ENCODE measurements around the gene XAGE5. TPM values are rescaled to one million over a fixed set of nuclear protein-coding genes. Genes with fewer than 3 reads are reported as not detected.
"Not testable (repeated sequence)": the region's sequence is repeated elsewhere in the genome, so short reads cannot be mapped to it uniquely, and the experiment has no call there.

The XAGE5 gene
- total RNA-seq (2014; rRNA removed; shearing (Covaris generic)) (not detected in 2 replicates), polyA plus RNA-seq (2016; fragmentation: Nextera tagmentation; extraction: Ambion mirVana) (not detected in 2 replicates)

- Histone ChIP-seq H4K20me1 (ENCODE audit: insufficient read depth) (no peaks in the 10 kb centered on the region), H3F3A (ENCODE audit: insufficient read depth) (no peaks in the 10 kb centered on the region), H3K9me2 (ENCODE audit: insufficient read depth) (no peaks in the 10 kb centered on the region), H3K27ac (no peak within 1 kb of the TSS), H3K27me3 (replicated peaks; ENCODE audit: insufficient read depth) (no peaks in the 10 kb centered on the region), H3K9ac (no peak within 1 kb of the TSS), H3K4me1 (ENCODE audit: insufficient read depth) (no peaks in the 10 kb centered on the region), H3K4me3 (no peak within 1 kb of the TSS), H3K4me2 (ENCODE audit: unreplicated experiment) (no peak within 1 kb of the TSS), H3K79me2 (ENCODE audit: insufficient read depth) (no peaks in the 10 kb centered on the region), H3K36me3 (ENCODE audit: low read depth) (no peaks in the 10 kb centered on the region), H2AFZ (no peak within 1 kb of the TSS), H3K9me3 (ENCODE audit: low read depth) (no peaks in the 10 kb centered on the region)
- in situ Hi-C loops (cut with MboI) = no loop called here
- 63 to 66% methylated on average over 15 to 25 of the region's 25 CpGs for WGBS, 2 experiments (ENCODE audit: low coverage in 1 of 2, low lambda C conversion rate in 2 of 2, missing lambda C conversion rate in 2 of 2)
- no peak for TF ChIP-seq EZH2phosphoT487 (IDR thresholded peaks at IDR 0.05; ENCODE audit: insufficient read depth, low read depth)
- no peak for TF ChIP-seq EZH2 (IDR thresholded peaks at IDR 0.05; ENCODE audit: insufficient read depth, poor library complexity, severe bottlenecking)
- no peak for DNase-seq
These were observed at the start of gene XAGE5 for GRCh38 chrX:52811065-52811625. XAGE5 (plus strand) TSS chrX:52811287; CDS start chrX:52812567, 1,280 bp downstream.

- H3K27ac ChIP-seq; H4K20me1 ChIP-seq (ENCODE audit: insufficient read depth); H3K9me2 ChIP-seq (ENCODE audit: insufficient read depth); H3K4me3 ChIP-seq; H3K27me3 ChIP-seq (replicated peaks; ENCODE audit: insufficient read depth); H3K4me2 ChIP-seq (ENCODE audit: unreplicated experiment); H3K36me3 ChIP-seq (ENCODE audit: low read depth); H3F3A ChIP-seq (ENCODE audit: insufficient read depth); H3K4me1 ChIP-seq (ENCODE audit: insufficient read depth); H3K9ac ChIP-seq; DNase-seq; H2AFZ ChIP-seq; H3K79me2 ChIP-seq (ENCODE audit: insufficient read depth); H3K9me3 ChIP-seq (ENCODE audit: low read depth); in situ Hi-C loops (cut with MboI): not testable (repeated sequence)
- 15 to 50% methylated on average over 2 to 3 of the region's 5 CpGs for WGBS, 2 experiments (ENCODE audit: low coverage in 1 of 2, low lambda C conversion rate in 2 of 2, missing lambda C conversion rate in 2 of 2)
These were observed 45.1 kb upstream of the XAGE5 start for GRCh38 chrX:52765983-52766382.

GRCh38 chrX:52773504-52773903 is 37.6 kb upstream of the XAGE5 start:
- H3K36me3 ChIP-seq (ENCODE audit: low read depth); H3K4me3 ChIP-seq; H3K27me3 ChIP-seq (replicated peaks; ENCODE audit: insufficient read depth); H3K9me2 ChIP-seq (ENCODE audit: insufficient read depth); DNase-seq; in situ Hi-C loops (cut with MboI); H4K20me1 ChIP-seq (ENCODE audit: insufficient read depth); H3K9me3 ChIP-seq (ENCODE audit: low read depth); H3K79me2 ChIP-seq (ENCODE audit: insufficient read depth); H3F3A ChIP-seq (ENCODE audit: insufficient read depth); H3K4me2 ChIP-seq (ENCODE audit: unreplicated experiment); H3K4me1 ChIP-seq (ENCODE audit: insufficient read depth); H2AFZ ChIP-seq; H3K9ac ChIP-seq; H3K27ac ChIP-seq: not testable (repeated sequence)
- 47 to 55% methylated on average over 9 to 10 of the region's 11 CpGs for WGBS, 2 experiments (ENCODE audit: low coverage in 1 of 2, low lambda C conversion rate in 2 of 2, missing lambda C conversion rate in 2 of 2)

GRCh38 chrX:52797327-52797726 is 13.8 kb upstream of the XAGE5 start, which contains the start of gene SPANXN5:
SPANXN5 (minus strand) TSS chrX:52797427; CDS start chrX:52797348, 79 bp downstream.
- in situ Hi-C loops (cut with MboI); H3F3A ChIP-seq (ENCODE audit: insufficient read depth); H3K9ac ChIP-seq; H3K79me2 ChIP-seq (ENCODE audit: insufficient read depth); H3K36me3 ChIP-seq (ENCODE audit: low read depth); H2AFZ ChIP-seq; H3K4me2 ChIP-seq (ENCODE audit: unreplicated experiment); H4K20me1 ChIP-seq (ENCODE audit: insufficient read depth); H3K9me2 ChIP-seq (ENCODE audit: insufficient read depth); H3K4me1 ChIP-seq (ENCODE audit: insufficient read depth); DNase-seq; H3K27me3 ChIP-seq (replicated peaks; ENCODE audit: insufficient read depth); H3K27ac ChIP-seq; H3K9me3 ChIP-seq (ENCODE audit: low read depth); H3K4me3 ChIP-seq: not testable (repeated sequence)
- 67% methylated on average over 2 of the region's 2 CpGs; no CpG with 5 or more reads in 1 of the 2 experiments for WGBS, 2 experiments (ENCODE audit: low coverage in 1 of 2, low lambda C conversion rate in 2 of 2, missing lambda C conversion rate in 2 of 2)

GRCh38 chrX:52804876-52805275 is 6.2 kb upstream of the XAGE5 start:
- H3K79me2 ChIP-seq (ENCODE audit: insufficient read depth); H3F3A ChIP-seq (ENCODE audit: insufficient read depth); in situ Hi-C loops (cut with MboI); H3K9me3 ChIP-seq (ENCODE audit: low read depth); H3K4me1 ChIP-seq (ENCODE audit: insufficient read depth); H3K27ac ChIP-seq; DNase-seq; H3K4me2 ChIP-seq (ENCODE audit: unreplicated experiment); H3K27me3 ChIP-seq (replicated peaks; ENCODE audit: insufficient read depth); H3K4me3 ChIP-seq; H3K9me2 ChIP-seq (ENCODE audit: insufficient read depth); H3K9ac ChIP-seq; H2AFZ ChIP-seq; H3K36me3 ChIP-seq (ENCODE audit: low read depth); H4K20me1 ChIP-seq (ENCODE audit: insufficient read depth): not testable (repeated sequence)
- 0 to 36% methylated on average over 1 to 2 of the region's 2 CpGs for WGBS, 2 experiments (ENCODE audit: low coverage in 1 of 2, low lambda C conversion rate in 2 of 2, missing lambda C conversion rate in 2 of 2)
